Adrenal gland (tissue), 12 donors: ENCODE data around the gene LHFPL6. TPM values are rescaled to one million over a fixed set of nuclear protein-coding genes. Genes with fewer than 3 reads are reported as not detected.

Experiments
- DNase-seq, 7 donors: peaks; one replicate each; pipeline ENCODE4 v3.0.0-alpha.2; 2019 to 2020
- H3K27ac ChIP-seq, 5 donors: fragments of 200-600 bp; sonication (generic) in 4 of 5; 1 replicate in 3 of 5; 2 replicates in 2 of 5; pipeline versions ENCODE4 v1.5.1 to v1.8.0; 2016 to 2020; ENCODE audit warnings: mild to moderate bottlenecking in 1 of 5
- H3K27me3 ChIP-seq: fragments of 200-600 bp; 2 replicates; pipeline ENCODE4 v1.8.0; 2021
- H3K36me3 ChIP-seq, 2 donors: fragments of 200-600 bp; replicated peaks in 1 of 2; 1 replicate in 1 of 2; 2 replicates in 1 of 2; pipeline versions ENCODE4 v1.5.1 to v1.8.0; 2018 to 2022
- H3K4me1 ChIP-seq, 2 donors: fragments of 200-600 bp; replicated peaks in 1 of 2; 1 replicate in 1 of 2; 2 replicates in 1 of 2; pipeline versions ENCODE4 v1.5.1 to v1.8.0; 2018 to 2021
- H3K4me3 ChIP-seq, 4 donors: fragments of 200-600 bp; sonication (generic) in 3 of 4; one replicate each; pipeline ENCODE4 v1.5.1; 2016 to 2018
- H3K9me3 ChIP-seq, 3 donors: fragments of 200-600 bp; sonication (generic) in 1 of 3; replicated peaks in 1 of 3; 1 replicate in 2 of 3; 2 replicates in 1 of 3; pipeline versions ENCODE4 v1.5.1 to v1.8.0; 2016 to 2021
- CTCF ChIP-seq, 6 experiments: fragments of 450-650 bp in 4 of 6; fragments of 200-600 bp in 2 of 6; sonication (generic) in 1 of 6; IDR thresholded peaks; 1 replicate in 5 of 6; 2 replicates in 1 of 6; pipeline versions ENCODE4 v1.5.1 to v1.8.0; 2016 to 2021; ENCODE audit warnings: antibody characterized with exemption in 6 of 6, mild to moderate bottlenecking in 2 of 6, moderate library complexity in 1 of 6
- POLR2A ChIP-seq, 2 donors: fragments of 450-650 bp; IDR thresholded peaks; one replicate each; pipeline ENCODE4 v1.6.1; 2017; ENCODE audit warnings: antibody characterized with exemption in 2 of 2, mild to moderate bottlenecking in 2 of 2, moderate library complexity in 1 of 2
- WGBS, 4 donors: extraction: QIAGEN DNeasy Blood & Tissue Kit in 2 of 4; methylation state at CpG; one replicate each; pipeline versions ENCODE4 v1.1.5 to v1.1.7; 2013 to 2017; 5-methylcytosine and 5-hydroxymethylcytosine counted together
- intact Hi-C, 2 donors: fragments of 100-400 bp; cut with DNase I; formaldehyde crosslinking; loops; one replicate each; pipeline versions ENCODE4 v1.14.1 to v1.15.0; 2022 to 2023
- polyA plus RNA-seq, 3 donors: library from polyadenylated mRNA; stranded (reverse); fragments of 200-250 nt in 2 of 3; fragments of 350-450 nt in 1 of 3; fragmentation: Illumina TruSeq in 1 of 3; extraction: RNeasy Lipid Tissue Mini Kit (QIAGEN cat#74804) in 1 of 3; gene quantifications; one replicate each; pipeline ENCODE4 v1.2.3, GENCODE V29; 2013 to 2014
- total RNA-seq, 9 donors: library from RNA; depleted of rRNA in 4 of 9; stranded (reverse); fragments of >200 nt in 4 of 9; fragments of 120-200 nt in 1 of 9; fragmentation: NEBNext Ultra II Directional in 1 of 9; extraction: Animal tissue kit (Norgen Biotek cat#: 25700) in 1 of 9; gene quantifications; one replicate each; pipeline versions ENCODE4 v1.1.0 to v1.2.4, GENCODE V29; 2013 to 2023
- donor health status: healthy with polysubstance abuse.
- donor health status: Bipolar disorder and iron deficiency.
- donor health status: DM: yes; HTN: yes; CAD: no.
- donor health status: DM: no; HTN: no; CAD: no.
- donor health status: DM: no; HTN: no; CAD: no.
- donor health status: DM: yes; HTN: yes; CAD: no.

The LHFPL6 gene
- total and polyA plus RNA-seq, 12 donors, result 28.9 to 113 (median 46.6) TPM

GRCh38 chr13:39411511-39411910 lies 191.5 kb downstream of the LHFPL6 start:
- Histone ChIP-seq H3K36me3 (no peaks in the 10 kb centered on the region), H3K27me3 (no peaks in the 10 kb centered on the region), H3K9me3 (no peaks in the 10 kb centered on the region), H3K4me3 (no peak overlapping the region), H3K27ac (no peak overlapping the region), H3K4me1 (peaks cover 0 to 48% of the 10 kb centered on the region in 2 donors)
- TF ChIP-seq CTCF (IDR thresholded peaks at IDR 0.05), result no peak
- TF ChIP-seq POLR2A (IDR thresholded peaks at IDR 0.05), result no peak
- intact Hi-C loops, result loop anchor here in 1 of 2 donors (10.0 kb wide), 1 partner anchor 193 kb away; the partner anchor contains the start of gene LHFPL6
- DNase-seq, result no peak
- WGBS, 4 donors, result 92 to 97% (median 96%) methylated on average over 2 to 3 of the region's 3 CpGs

DNA sequence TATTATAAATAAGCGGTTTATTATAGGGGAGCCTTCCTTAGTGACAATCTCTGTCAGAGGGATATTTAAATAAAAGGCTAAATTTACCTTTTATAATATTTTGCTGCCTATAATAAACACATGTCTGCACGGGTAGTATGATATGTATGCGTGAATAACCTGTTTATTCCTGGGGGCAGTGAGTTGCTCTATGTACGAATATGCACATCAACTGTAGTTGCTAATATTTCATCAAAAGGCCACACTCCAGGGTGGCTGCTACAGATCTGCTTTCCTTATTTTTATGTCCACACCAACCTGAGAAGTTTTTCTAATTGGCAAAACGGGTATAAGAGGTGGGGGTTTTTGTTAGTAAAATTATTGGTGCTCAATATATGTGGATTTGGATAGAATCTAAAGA lies 192.0 kb downstream of the LHFPL6 start:
- Histone ChIP-seq H3K36me3 (no peaks in the 10 kb centered on the region), H3K27ac (peak overlapping the region in 1 of 5 donors; percentile 36), H3K4me3 (no peak overlapping the region), H3K9me3 (no peaks in the 10 kb centered on the region), H3K4me1 (peaks cover 0 to 48% of the 10 kb centered on the region in 2 donors), H3K27me3 (no peaks in the 10 kb centered on the region)
- DNase-seq, result no peak
- WGBS, 4 donors, result 79 to 91% (median 88%) methylated on average over 5 of the region's 5 CpGs
- TF ChIP-seq CTCF (IDR thresholded peaks at IDR 0.05) (no peak), POLR2A (IDR thresholded peaks at IDR 0.05) (no peak)
- intact Hi-C loops, result loop anchor here in 1 of 2 donors (10.0 kb wide), 1 partner anchor 194 kb away; the partner anchor contains the start of gene LHFPL6

GRCh38 chr13:39410096-39410901 lies 192.7 kb downstream of the LHFPL6 start:
- H3K27ac ChIP-seq, result peak overlapping the region in 1 of 5 donors; percentile 66
- intact Hi-C loops, result loop anchor here in 1 of 2 donors (10.0 kb wide), 1 partner anchor 195 kb away; the partner anchor contains the start of gene LHFPL6
- DNase-seq, result peak in 1 of 7 donors; percentile 4
- H3K4me1 ChIP-seq, result peaks cover 0 to 41% of the 10 kb centered on the region in 2 donors
- no peak overlapping the region for H3K4me3 ChIP-seq
- WGBS, 4 donors, result 47 to 59% (median 52%) methylated on average over 2 of the region's 2 CpGs
- no peaks in the 10 kb centered on the region for H3K9me3 ChIP-seq
- no peaks in the 10 kb centered on the region for H3K27me3 ChIP-seq
- H3K36me3 ChIP-seq, result no peaks in the 10 kb centered on the region
- TF ChIP-seq CTCF (IDR thresholded peaks at IDR 0.05) (no peak), POLR2A (IDR thresholded peaks at IDR 0.05) (no peak)

DNA sequence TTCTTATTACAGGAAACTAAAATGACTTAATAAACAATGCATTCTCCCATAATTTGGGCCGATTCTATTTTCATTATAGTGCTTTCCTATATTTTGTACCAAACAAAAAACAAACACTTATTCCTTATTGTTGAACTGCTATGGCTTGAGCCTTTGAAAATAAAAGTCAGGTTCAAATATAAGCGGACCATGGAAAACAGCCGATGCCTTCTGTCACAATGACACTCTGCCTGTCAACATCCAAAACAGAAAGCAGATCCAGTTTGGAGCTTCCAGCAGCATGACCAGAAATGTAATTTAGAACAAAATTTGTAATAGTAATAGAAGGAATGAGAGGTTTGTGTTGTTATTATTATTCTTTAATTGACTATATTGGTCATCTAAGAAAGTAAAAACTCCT lies 194.5 kb downstream of the LHFPL6 start:
- Histone ChIP-seq H3K9me3 (no peaks in the 10 kb centered on the region), H3K27me3 (no peaks in the 10 kb centered on the region), H3K36me3 (no peaks in the 10 kb centered on the region), H3K4me3 (no peak overlapping the region), H3K4me1 (peaks cover 0 to 28% of the 10 kb centered on the region in 2 donors), H3K27ac (no peak overlapping the region)
- DNase-seq, result no peak
- 79 to 85% (median 81%) methylated on average over 3 of the region's 3 CpGs for WGBS, 4 donors
- intact Hi-C loops, result no loop called here
- TF ChIP-seq CTCF (IDR thresholded peaks at IDR 0.05) (no peak), POLR2A (IDR thresholded peaks at IDR 0.05) (no peak)
